HG03045 (cell line): Measurements from ENCODE around the gene TPT1.

Experiments used
- ATAC-seq: cut with Tn5 transposase; IDR thresholded peaks from one replicate; pipeline ENCODE4 v1.9.1; 2021; ENCODE audit warnings: mild to moderate bottlenecking, moderate library complexity; ENCODE audit not compliant: unreplicated experiment

TPT1 gene

DNA sequence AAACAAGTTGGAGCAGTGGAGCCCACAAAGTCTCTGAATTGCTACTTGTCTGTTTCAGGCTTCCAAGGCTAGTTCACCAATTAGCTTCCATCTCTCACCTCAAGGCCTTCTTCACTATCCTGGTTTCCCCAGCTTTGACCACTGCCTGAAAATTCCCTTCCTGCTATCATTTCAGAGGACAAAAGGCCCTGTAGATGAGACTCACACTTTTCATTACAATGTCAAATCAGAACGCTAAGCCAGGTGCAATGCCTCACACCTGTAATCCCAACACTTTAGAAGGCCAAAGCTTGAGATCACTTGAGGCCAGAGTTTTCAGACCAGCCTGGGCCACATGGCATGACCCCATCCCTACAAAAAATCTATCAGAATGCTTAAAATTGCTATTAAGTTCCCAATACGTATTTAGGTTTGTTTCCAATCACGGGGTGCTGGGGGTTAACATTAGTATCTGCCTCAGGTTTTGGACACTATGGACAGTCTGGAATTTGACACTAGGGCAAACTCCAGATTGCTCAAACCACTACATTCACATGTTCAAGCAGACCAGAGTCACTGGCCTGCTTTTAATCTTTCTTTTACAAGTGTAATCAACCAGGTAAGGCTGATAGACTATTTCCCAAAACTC, 5.5 kb downstream of the TPT1 start:
- ATAC-seq = no peak

DNA sequence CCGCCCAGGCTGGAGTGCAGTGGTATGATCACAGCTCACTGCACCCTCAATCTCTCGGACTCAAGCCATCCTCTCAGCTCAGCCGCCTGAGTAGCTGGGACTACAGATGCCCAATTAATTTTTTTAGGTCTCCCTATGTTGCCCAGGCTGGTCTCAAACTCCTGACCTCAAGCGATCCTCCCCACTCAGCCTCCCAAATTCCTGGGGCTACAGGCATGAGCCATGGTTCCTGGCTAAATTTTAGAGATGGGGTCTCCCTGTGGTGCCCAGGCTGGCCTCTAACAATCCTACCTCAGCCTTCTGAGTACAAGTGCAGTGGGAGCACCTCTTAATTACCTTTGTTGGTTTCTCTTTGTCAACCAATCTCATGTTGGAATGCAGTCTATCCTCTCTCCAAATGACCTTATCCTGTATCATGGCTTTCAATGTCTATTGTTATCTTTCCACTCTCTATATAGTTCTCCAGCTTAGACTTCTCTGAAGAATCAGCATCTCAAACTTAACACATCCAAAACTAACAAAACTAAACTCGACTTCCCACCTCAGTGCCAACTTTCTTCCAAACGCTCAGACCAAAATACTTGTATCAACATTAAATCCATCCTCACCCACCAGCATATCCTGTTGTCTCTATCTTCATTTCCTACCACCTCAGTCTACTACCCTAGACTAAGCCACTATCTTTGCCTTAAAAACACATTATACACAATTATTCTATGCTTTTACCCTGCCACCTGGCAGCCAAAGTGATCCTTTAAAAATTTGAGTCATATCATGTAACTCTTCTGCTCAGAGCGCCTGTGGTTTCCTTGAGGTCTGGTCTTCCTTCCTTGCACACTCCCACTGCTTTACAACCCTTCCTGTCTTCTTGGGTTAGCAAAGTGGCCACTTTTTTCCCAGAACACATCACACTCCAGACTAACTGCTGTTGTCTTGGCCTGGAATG, 6.7 kb downstream of the TPT1 start:
- no peak for ATAC-seq

DNA sequence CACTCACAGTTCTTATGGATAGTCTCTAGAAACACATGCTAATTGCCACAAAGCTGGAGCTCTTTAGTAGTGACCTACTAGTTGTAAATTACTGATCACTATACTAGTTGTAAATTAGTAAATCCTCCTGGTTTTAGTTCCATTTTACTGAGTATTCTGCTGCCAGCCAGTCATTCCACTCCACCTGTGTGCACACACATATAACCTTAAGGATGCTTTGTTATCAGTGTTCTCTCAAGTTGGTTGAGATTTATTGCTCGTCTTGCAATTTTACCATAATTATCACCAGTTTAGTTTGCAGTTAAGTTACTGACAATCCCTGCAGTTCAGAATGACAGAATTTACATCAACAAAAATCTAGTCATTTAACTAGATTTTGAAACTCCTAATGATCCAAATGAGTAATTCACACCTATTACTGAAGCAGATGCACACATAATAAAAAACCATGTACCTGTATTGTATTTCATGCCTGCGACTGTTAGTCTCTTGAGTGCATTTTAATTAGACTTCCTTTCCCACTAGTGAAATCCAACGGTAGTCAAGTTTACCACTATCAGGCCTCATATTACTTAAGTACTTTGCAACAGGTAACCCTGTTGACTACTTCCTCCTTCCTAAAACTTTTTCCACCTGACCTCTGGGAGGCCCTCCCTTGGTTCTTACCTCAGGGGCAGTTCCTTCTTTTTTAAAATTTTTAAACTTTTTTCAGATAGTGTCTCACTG, 7.6 kb downstream of the TPT1 start:
- no peak for ATAC-seq

DNA sequence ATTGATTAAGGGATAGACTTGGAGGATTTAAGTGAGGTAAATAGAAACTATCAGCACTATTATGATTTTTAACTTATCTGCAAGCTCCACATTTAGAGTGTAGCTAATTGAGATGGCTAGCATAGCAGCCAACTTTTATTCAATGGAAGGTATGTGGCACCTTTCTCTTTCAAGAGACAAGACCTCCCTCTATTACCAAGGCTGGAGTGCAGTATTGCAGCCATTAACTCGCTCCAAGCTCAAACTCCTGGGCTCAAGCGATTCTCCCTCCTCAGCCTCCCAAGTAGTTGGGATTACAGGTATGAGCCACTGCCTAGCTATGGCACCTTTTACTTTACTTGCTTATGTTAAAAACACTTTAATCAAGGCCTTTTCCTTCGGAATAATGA, 8.2 kb downstream of the TPT1 start:
- no peak for ATAC-seq

DNA sequence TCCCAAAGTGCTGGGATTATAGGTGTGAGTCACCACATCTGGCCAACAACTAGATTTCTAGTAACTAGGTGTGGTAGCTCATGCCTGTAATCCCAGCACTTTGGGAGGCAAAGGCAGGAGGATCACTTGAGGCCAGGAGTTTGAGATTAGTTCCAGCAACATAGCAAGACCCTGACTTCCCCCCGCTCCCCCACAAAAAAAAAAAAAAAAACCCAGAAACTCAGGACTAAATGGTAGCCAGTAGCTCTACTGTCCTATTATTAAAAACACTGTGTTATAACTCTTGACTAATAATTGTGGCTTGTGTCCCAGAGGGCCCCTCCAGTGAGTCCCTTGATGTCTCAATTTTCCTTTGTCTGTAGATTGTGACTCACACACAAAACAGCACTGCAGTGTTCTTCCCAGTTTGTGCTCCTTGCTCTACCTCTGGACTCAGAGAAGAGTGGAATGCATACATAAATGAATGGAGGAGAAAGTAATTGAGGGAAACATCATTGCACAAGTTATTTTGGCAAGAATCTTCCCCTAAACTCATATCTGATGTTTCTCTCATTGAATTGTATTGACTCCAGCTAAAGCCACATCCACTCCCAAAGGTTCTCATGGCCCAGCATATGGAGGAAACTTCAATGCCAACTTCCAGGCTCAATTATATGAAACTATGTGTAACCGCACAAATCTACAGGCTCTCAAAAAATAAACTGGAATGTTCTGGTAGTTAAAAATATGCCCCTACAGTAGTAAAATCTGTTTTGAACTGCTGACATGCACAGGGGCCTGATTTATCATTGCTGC, 8.8 kb downstream of the TPT1 start:
- no peak for ATAC-seq

DNA sequence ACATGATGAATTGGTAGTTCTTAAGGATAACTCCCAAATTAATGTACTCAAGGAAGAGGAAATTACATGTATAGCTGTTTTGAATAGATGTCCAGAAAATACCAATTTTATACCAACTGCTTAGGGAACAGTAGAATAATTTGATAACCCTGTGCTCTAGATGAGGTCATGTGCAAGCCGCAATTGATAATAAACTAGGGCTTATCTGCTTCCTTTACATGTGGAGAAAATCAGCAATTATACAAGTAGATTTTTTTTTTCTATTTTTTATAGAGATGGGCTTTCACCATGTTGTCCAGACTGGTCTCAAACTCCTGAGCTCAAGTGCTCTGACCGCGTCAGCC, 9.3 kb downstream of the TPT1 start:
- no peak for ATAC-seq

DNA sequence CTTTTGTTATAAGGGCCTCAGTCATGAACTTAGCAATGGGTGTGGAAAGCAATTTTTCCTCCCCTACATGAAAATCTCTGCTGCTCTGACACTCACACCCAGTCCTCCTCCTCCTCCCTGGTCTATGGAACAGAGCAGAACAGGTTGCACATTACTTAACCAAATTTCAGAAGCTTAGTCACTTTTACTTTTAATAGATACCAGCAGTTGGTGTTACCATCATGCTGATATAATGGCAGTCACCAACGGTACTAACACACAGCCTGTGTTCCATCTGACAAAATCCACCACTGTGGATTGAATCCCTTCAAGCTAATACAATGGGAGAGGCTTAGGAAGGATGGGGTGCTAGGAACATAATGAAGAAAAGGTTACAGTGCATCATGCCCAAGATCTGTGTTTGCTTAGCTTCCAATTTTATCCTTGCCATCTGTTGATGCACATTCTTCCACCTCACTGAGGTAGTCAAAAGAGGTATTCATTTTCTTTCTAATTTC, 9.8 kb downstream of the TPT1 start:
- ATAC-seq = no peak

DNA sequence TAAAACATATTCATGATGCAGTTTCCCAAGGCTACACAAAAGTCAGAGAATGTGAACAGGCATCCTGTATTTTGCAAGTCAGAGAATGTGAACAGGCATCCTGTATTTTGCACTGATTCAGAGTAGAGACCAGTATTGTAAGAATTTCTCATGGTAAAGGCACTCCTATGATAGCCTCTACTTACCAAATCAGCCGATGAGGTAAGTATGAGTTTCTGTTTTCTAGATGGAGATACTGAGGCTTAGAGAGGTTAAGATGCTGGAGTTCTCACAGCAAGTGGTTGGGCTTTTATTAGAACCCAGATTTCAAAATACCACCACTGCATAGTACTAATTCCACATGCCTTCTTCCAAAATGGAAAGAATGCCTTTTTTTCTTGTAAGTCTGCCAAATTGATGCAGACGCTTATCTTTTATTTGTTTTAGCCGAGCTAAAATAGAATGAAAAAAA, 12.3 kb downstream of the TPT1 start:
- no peak for ATAC-seq

DNA sequence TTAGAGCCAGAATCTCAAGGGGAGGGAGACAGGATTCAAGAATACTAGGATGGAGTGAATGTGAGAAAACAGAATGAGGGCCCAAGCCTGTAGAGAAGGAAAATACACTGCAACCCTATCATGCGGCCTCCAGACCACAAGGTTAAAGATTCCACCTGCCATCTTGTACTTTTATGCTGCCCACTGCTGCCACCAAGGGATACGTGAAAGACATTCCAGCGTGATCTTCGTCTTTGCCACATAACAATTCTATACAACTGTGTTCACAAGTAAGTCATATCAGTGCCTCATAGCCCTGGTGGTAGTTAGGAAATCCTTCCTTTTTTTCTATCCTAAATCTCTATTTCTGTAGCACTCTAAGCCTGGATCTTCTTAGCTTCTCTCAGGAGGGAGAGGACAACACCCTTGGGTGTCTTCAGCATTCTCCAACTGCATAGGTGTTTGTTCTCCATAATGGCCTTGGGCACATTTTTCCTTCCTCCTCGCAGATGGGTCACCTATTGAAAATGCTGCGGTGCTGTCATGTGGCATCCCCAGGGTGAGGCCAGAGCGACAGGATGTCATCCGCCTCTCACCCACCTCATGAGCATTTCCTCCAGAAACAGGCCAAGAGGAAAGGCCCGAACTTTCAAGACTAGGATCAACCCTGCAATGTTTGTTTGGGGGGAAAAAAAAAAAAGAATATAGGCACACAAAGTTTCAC, 13.6 kb downstream of the TPT1 start:
- no peak for ATAC-seq

DNA sequence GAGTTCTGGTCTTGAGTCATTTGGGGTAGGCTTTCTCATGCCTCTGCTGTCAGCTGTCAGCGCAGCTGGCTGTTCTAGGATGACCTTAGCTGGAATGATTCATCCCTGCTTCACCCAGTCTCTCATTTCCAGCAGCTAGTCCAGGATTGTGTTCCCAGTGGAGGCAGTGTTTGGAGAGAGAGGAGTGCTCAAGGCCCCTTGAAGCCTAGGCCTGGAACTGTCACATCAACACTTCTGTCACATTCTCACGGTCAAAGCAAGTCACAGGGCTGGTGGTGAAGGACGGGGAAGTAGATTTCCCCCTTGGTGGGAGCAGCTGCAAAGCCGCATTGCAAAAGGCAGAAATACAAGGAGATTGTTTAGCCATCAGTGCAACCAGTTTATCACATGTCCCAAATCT, 15.2 kb downstream of the TPT1 start:
- ATAC-seq = no peak

DNA sequence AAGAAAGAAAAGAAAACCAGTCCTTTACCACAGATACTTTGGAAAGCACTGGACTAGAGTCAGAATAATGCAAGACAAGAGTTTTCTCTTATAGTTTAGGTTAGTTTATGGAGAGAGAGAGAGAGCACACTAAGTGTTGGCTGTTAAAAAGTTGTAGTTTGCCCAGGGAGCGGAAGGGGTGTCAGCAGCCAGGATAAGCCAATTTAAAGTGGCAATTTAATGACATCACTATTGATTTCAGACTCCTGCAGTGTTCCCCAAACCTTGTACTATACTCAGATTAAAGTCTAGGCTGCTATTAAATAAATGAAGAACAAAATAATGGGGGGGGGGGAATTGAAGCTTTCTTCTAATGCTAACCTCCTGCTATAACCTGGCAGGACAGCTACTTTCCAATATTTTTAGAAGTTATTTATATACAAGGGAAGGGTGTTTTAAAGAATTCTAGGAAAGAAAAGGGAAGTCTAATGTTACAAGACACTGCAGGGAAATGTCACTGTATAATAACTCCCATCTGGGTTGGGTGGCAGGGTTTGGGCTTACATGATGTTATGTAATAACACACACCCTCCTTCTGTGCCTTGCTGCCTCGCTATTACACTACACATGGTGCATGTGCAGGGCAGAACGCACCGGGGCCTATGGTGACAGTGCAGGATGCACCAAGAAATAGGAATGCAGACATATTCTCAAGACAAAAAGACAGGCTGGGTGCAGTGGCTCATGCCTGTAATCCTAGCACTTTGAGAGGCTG, 19.9 kb downstream of the TPT1 start:
- no peak for ATAC-seq

DNA sequence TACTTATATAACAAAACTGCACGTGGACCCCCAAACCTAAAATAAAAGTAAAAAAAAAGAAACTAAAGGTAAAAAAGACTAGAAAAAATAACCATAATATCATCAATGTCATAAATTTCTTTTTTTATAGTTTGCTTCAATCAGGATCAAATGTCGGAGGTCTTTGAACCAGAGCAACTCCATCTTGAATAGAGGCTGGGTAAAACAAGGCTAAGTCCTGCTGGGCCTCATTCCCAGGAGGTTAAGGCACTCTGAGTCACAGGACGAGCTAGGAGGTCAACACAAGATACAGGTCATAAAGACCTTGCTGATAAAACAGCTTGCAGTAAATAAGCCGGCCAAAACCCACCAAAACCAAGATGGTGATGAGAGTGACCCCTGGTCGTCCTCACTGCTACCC, 24.0 kb downstream of the TPT1 start:
- no peak for ATAC-seq

DNA sequence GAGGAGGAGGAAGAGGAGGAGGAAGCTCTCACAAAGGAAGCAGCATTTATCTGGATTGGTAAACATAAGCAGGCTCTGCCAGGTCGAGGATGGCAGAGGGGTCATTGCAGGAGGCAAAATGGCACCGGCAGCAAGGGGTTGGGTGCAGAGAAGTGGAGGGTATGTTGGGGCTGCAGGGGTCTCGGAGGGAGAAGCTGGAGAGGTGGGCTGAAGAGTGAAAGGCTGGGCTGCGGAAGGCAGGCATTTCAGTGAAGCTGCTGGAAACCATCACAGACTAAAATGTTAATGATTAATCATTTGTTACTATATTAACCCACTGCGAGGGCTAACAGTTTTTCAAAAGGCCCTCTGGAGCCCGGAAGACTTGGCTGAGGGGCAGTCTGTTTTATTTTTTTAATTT, 24.6 kb downstream of the TPT1 start:
- no peak for ATAC-seq

DNA sequence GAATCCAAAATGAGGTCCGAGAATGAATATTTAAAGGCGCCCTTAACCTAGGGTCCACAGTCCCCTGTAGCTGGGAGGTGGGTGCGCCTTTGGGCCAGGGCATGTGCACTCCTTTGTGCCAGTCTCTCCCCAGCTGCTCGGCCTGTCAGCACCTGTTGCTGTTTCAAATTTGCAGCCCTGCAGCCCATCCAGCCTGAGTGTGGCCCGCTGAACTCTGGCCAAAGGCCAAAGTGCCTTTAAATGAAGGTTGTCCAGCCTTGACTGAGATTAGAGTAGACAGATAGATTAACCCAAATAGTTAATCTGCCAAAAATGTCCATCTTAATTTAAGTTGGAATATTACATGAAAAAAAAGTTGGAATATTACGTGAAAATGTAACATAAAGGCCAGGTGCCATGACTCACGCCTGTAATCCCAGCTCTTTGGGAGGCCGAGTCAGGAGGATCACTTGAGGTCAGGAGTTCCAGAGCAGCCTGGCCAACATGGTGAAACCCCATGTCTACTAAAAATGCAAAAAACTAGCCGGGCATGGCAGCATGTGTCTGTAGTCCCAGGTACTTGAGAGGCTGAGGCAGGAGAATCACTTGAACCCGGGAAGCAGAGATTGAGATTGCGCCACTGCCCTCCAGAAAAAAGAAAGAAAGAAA, 25.3 kb downstream of the TPT1 start:
- ATAC-seq = no peak

DNA sequence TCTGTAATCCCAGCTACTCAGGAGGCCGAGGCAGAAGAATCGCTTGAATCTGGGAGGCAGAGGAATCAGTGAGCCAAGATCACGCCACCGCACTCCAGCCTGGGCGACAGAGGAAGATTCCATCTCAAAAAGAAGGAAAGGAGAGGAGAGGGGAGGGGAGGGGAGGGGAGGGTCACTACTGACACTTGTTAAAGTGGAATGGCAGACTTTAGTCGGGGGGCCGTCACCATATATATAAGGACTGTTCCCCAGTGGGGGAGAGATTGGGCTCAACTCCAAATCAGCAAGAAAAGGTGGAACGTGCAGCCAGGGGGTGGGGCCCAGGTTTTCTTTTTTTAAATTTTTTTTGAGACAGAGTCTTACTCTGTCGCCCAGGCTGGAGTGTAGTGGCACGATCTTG, 26.2 kb downstream of the TPT1 start:
- ATAC-seq = no peak

DNA sequence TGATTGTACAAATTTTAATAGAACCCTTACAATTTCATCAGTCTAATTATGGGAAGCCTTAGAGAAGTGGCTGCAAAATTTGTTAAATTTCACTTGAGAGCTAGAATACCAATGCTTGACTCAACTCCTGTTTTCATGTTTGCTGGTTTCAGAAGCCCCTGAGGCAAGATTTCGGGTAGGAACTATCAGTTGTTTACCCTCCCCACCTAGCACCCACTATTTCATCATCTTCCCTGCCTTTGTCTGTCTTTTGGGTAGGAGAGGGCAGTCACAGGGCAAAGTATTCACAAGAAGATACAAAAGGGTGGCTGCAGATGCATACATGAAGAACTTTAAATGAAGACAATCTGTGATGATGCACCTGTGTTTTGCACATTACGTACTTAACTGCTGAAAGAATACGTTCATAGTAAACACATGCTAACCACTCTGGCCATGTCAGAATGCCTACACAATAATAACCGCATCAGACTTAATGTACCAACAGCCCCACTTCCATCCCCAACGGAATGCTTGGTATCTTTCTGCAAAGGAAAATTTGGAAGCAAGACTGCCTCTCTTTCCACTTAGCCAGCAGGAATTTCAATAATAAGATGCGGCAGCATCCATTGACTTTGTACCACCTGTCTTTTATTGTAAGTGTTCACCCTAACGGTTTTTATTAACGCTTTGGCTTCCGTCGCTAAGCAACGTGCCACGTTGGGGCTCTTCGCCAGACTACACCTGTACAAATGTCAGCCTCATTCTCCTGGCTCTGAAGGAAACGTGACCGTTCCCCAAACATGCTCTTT, 30.4 kb downstream of the TPT1 start:
- no peak for ATAC-seq

DNA sequence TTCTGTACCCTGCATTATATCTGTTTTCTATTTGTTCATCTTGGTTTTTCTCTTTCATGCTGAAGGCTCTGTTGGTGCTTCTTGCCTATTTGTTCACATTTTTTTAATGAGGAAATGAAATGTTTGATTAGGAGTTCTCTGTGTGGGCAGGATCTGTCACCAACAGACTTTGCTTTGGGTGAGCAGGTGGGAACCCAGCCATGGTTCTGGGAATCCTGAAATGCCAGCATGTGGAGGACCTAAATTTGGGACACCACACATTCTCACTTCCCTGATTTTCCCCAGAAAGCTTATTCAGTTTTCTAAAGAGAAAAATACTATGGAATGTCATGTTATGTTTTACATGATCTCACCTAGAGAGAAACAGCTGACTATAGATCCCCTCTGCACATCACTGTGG, 34.0 kb downstream of the TPT1 start:
- ATAC-seq = no peak

DNA sequence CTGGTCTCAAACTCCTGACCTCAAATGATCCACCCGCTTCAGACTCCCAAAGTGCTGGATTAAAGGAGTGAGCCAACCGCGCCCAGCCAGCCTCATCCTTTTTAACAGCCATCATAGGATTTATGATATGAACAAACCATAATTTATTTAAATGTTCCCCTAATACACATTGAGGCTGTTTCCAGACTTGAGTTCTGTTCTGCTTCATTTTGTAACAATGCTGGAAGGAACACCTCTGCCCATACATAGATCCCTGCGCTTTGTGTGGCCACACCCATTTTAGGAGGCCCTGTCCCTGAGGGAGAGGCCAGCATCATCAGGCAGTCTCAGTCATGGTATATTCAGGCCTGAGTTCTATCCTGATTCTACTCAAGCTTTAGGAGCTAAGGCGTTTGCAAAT, 35.9 kb downstream of the TPT1 start:
- ATAC-seq = no peak
